Stomach (tissue), 9 donors: Measurements from ENCODE around the gene COL18A1. TPM values are rescaled to one million over a fixed set of nuclear protein-coding genes. Genes with fewer than 3 reads are reported as not detected.
A peak's percentile ranks its signal among the peaks of the same experiment; 100 is the strongest.

ENCODE experiments used
- DNase-seq, 2 donors: peaks; one replicate each; pipeline versions ENCODE4 v3.0.0 to v3.0.0-alpha.2; 2013 to 2019
- H3K27ac ChIP-seq, 5 donors: fragments of 200-600 bp in 4 of 5; sonication (generic) in 4 of 5; one replicate each; pipeline ENCODE4 v1.5.1; 2013 to 2019; ENCODE audit warnings: mild to moderate bottlenecking in 1 of 5, moderate library complexity in 1 of 5
- H3K27me3 ChIP-seq, 3 donors: fragments of 200-600 bp; sonication (generic); one replicate each; pipeline ENCODE4 v1.5.1; 2017 to 2019; ENCODE audit warnings: mixed run types in 1 of 3
- H3K36me3 ChIP-seq, 4 donors: fragments of 200-600 bp; sonication (generic); 1 replicate in 3 of 4; 2 replicates in 1 of 4; pipeline ENCODE4 v1.5.1; 2016 to 2019
- H3K4me1 ChIP-seq, 4 donors: fragments of 200-600 bp; sonication (generic); one replicate each; pipeline ENCODE4 v1.5.1; 2016 to 2019
- H3K4me3 ChIP-seq, 4 donors: fragments of 200-600 bp; sonication (generic) in 3 of 4; one replicate each; pipeline ENCODE4 v1.5.1; 2016 to 2019; ENCODE audit warnings: mild to moderate bottlenecking in 1 of 4
- H3K9me3 ChIP-seq, 4 donors: fragments of 200-600 bp; sonication (generic); one replicate each; pipeline ENCODE4 v1.5.1; 2016 to 2019
- CTCF ChIP-seq, 7 experiments: fragments of 450-650 bp in 4 of 7; fragments of 200-600 bp in 3 of 7; sonication (generic) in 3 of 7; IDR thresholded peaks; one replicate each; pipeline ENCODE4 v1.5.1; 2016 to 2019; ENCODE audit warnings: antibody characterized with exemption in 7 of 7, control low read depth in 2 of 7, mild to moderate bottlenecking in 1 of 7
- EP300 ChIP-seq: sonication (generic); formaldehyde crosslinking; IDR thresholded peaks from one replicate; pipeline ENCODE4 v1.6.1; 2017; ENCODE audit warnings: antibody characterized with exemption
- POLR2A ChIP-seq, 4 donors: fragments of 450-650 bp; IDR thresholded peaks; one replicate each; pipeline ENCODE4 v1.6.1; 2016; ENCODE audit warnings: antibody characterized with exemption in 4 of 4, control low read depth in 2 of 4, mild to moderate bottlenecking in 1 of 4, moderate library complexity in 1 of 4
- POLR2AphosphoS5 ChIP-seq, 3 donors: sonication (generic); formaldehyde crosslinking; IDR thresholded peaks; one replicate each; pipeline ENCODE4 v1.6.1; 2016; ENCODE audit warnings: antibody characterized with exemption in 3 of 3
- WGBS, 5 donors: extraction: QIAGEN DNeasy Blood & Tissue Kit in 3 of 5; methylation state at CpG; one replicate each; pipeline versions ENCODE4 v1.1.5 to v1.1.7; 2013 to 2018; 5-methylcytosine and 5-hydroxymethylcytosine counted together
- intact Hi-C: fragments of 100-400 bp; cut with DNase I; formaldehyde crosslinking; loops from one replicate; pipeline ENCODE4 v1.15.1; 2023; ENCODE audit warnings: low total_unique reads
- polyA plus RNA-seq, 3 donors: library from polyadenylated mRNA; stranded (reverse); fragments of 200-250 nt; gene quantifications; one replicate each; pipeline ENCODE4 v1.2.3, GENCODE V29; 2013
- total RNA-seq, 5 donors: library from RNA; depleted of rRNA; stranded (reverse); fragments of >200 nt; gene quantifications; one replicate each; pipeline versions ENCODE4 v1.1.0 to v1.2.3, GENCODE V29; 2014 to 2016
- donor health status: healthy with polysubstance abuse.
- donor health status: Bipolar disorder and iron deficiency.
- donor health status: healthy.

The COL18A1 gene
- total and polyA plus RNA-seq, 8 donors, result 19.8 to 212 (median 34.6) TPM

- peaks cover 9 to 28% (median 17%) of the 10 kb centered on the region in 4 donors for H3K4me1 ChIP-seq
- WGBS, 5 donors, result 58 to 68% (median 62%) methylated on average over 13 to 16 of the region's 16 CpGs
- no peak for TF ChIP-seq CTCF (IDR thresholded peaks at IDR 0.05)
- no peak for TF ChIP-seq EP300
- H3K27ac ChIP-seq, result peak overlapping the region in 4 of 5 donors; percentile 29 to 70 (median 54)
- no peaks in the 10 kb centered on the region for H3K36me3 ChIP-seq
- no peaks in the 10 kb centered on the region for H3K9me3 ChIP-seq
- no peak overlapping the region for H3K4me3 ChIP-seq
- intact Hi-C loops, result no loop called here
- DNase-seq, result no peak
- H3K27me3 ChIP-seq, result peaks cover 0 to 51% (median 0%) of the 10 kb centered on the region in 3 donors
These were observed 27.8 kb downstream of the COL18A1 start for GRCh38 chr21:45432575-45433255.

GRCh38 chr21:45433301-45433700 lies 28.3 kb downstream of the COL18A1 start:
- H3K9me3 ChIP-seq, result no peaks in the 10 kb centered on the region
- H3K4me3 ChIP-seq, result no peak overlapping the region
- peaks cover 0 to 52% (median 0%) of the 10 kb centered on the region in 3 donors for H3K27me3 ChIP-seq
- H3K36me3 ChIP-seq, result no peaks in the 10 kb centered on the region
- peak overlapping the region in 2 of 5 donors; percentile 26 to 70 for H3K27ac ChIP-seq
- no peak for DNase-seq
- TF ChIP-seq POLR2A (IDR thresholded peaks at IDR 0.05), result no peak
- TF ChIP-seq CTCF (IDR thresholded peaks at IDR 0.05), result no peak
- no peak for TF ChIP-seq EP300
- TF ChIP-seq POLR2AphosphoS5 (IDR thresholded peaks at IDR 0.05), result no peak
- WGBS, 5 donors, result 67 to 82% (median 81%) methylated on average over 3 to 8 of the region's 8 CpGs
- intact Hi-C loops, result no loop called here
- H3K4me1 ChIP-seq, result peaks cover 9 to 23% (median 16%) of the 10 kb centered on the region in 4 donors

- Histone ChIP-seq H3K36me3 (no peaks in the 10 kb centered on the region), H3K9me3 (no peaks in the 10 kb centered on the region), H3K4me1 (peaks cover 16 to 31% (median 23%) of the 10 kb centered on the region in 4 donors), H3K27me3 (peaks cover 0 to 58% (median 0%) of the 10 kb centered on the region in 3 donors), H3K27ac (peak overlapping the region in 1 of 5 donors; percentile 70), H3K4me3 (no peak overlapping the region)
- intact Hi-C loops, result no loop called here
- TF ChIP-seq CTCF (IDR thresholded peaks at IDR 0.05) (no peak), EP300 (no peak), POLR2AphosphoS5 (IDR thresholded peaks at IDR 0.05) (no peak), POLR2A (IDR thresholded peaks at IDR 0.05) (no peak)
- WGBS, 5 donors, result 79 to 86% (median 84%) methylated on average over 4 to 11 of the region's 11 CpGs
- DNase-seq, result no peak
These were observed 29.1 kb downstream of the COL18A1 start for GRCh38 chr21:45433911-45434644.

GRCh38 chr21:45434645-45435217 lies 29.8 kb downstream of the COL18A1 start:
- Histone ChIP-seq H3K4me3 (no peak overlapping the region), H3K9me3 (no peaks in the 10 kb centered on the region), H3K27me3 (peaks cover 0 to 58% (median 0%) of the 10 kb centered on the region in 3 donors), H3K4me1 (peaks cover 23 to 38% (median 30%) of the 10 kb centered on the region in 4 donors), H3K36me3 (no peaks in the 10 kb centered on the region), H3K27ac (no peak overlapping the region)
- 64 to 89% (median 78%) methylated on average over 10 to 17 of the region's 17 CpGs for WGBS, 5 donors
- intact Hi-C loops, result no loop called here
- no peak for DNase-seq
- TF ChIP-seq POLR2AphosphoS5 (IDR thresholded peaks at IDR 0.05) (no peak), CTCF (IDR thresholded peaks at IDR 0.05) (no peak), EP300 (no peak), POLR2A (IDR thresholded peaks at IDR 0.05) (no peak)
